NCI-H774 (cell line): ENCODE data around the gene MYL2.

Experiments used
- DNase-seq: peaks from one replicate; lab custom pipeline; 2025; lab: John Stamatoyannopoulos, UW

MYL2 gene

DNA sequence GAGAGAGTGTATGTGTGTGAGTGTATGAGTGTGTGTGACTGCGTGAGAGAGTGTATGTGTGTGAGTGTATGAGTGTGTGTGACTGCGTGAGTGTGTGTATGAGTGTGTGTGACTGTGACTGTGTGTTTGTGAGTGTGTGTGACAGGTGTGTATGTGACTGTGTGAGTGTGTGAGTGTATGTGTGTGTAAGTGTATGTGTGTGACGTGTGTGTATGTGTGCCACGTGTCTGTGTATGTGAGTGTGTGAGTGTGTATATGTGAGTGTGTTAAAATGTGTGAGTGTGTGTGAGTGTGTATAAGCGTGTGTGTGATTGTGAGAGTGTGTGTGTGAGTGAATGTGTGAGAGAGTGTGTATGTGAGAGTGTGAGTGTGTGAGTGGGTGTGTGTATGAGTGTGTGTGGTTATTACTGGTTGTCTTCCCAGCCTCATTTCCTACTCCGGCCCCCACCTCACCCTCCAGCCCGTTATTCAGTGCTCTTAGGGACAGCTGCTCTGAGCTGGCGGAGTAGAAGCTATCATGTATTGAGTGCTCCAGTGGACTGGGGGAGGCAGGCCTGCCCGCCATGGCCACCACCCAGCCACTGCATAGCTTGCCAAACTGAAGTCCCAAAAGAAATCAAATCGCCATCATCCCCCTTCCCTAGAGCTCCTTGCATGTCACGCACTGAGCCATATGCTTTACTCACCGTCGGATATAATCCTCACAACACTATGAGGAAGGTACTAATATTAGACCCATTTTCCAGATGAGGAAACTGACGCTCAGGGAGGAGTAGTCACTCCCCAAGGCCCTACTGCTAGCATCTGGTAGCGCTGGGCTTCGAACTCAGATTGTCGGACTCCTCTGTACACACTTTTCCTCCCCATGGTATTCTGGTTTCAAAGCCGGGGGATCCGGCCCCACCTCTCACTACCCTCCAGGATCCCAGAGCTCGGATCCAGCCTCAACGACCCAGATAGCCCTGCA, 10.3 kb upstream of the MYL2 start:
- no peak for DNase-seq

DNA sequence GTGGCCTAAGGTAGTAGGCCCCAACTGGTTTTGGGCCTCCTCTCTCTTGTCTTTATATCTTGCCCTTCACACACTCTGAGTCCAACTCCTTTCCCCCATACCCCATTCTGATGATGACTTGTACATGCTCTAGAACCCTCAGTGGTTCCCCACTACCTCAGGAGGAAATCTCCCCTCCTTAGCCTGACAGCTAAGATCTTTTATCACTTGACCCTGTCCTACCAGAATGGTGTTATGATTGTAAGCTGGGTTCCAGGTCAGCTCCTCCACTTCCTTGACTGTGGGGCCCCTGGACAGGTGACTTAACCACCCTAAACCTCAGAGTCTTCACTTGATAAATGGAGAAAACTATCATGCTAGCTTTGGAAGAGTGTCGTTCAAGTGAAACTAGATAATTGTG, 9.4 kb upstream of the MYL2 start:
- no peak for DNase-seq

DNA sequence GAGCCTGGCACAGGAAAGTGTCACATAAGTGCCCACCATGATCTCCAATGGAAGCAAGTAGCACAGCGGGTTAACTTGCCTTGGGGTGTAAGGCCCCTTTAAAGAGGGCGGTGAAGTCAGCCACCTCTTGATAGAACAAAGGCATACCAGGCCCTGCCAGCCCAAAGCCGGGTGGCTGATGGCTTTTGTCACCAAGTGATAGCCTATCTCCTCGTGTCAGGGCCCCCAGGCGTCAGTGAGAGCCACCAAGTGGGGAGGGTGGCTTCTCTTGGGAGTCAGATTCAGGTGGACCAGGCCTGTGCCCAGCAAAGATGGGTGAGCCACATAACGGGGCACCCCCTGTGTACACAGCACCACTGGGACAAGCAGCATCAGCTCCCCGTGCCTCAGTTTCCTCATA, 8.3 kb upstream of the MYL2 start:
- DNase-seq = no peak

DNA sequence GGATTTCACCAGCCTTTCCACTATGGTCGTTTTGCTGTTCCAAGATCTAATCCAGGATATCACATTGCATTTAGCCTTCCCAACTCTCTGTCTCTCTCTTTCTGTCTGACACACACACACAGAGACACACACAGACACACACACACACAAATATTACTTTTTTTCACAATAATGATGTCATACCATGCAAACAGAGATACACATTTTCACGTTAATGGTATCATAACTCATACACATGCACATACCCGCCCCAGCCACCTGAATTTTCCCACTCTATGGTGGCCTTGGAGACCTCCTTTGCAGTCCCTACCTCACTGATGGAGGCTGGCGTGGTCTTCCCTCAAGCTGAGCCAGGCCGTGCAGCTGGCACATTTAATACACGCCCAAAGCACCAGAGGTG, 7.2 kb upstream of the MYL2 start:
- no peak for DNase-seq

DNA sequence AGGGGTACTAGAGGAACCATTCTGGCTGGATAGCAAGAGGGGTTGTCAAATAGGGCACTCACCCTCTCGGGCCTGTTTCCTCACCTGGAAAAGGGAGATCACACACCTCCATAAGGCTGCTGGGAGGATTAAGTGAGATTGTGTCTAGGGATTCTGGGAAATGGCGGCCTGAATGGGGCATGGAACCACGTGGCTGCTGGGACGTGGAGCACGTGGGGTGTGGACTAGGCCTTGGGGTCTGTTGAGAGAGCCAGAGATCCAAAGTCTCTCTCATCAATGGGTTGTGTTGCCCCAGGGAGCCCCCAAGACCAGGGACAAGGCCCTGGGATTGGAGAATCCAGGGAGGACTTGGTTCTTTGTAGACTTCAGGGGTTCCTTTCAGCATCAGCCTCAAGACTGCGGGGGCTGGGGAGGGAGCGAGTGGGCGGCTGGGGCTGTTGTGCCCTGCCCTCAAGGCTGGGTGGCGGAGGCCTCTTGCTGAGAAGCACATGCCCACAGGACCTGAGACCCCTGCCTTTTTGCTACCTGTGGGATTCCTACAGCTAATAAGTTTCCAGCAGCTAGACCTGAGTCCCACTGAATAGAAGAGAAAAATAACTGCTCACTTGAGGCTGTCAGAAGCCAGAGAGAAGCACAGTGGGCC, 3.4 kb upstream of the MYL2 start:
- no peak for DNase-seq

DNA sequence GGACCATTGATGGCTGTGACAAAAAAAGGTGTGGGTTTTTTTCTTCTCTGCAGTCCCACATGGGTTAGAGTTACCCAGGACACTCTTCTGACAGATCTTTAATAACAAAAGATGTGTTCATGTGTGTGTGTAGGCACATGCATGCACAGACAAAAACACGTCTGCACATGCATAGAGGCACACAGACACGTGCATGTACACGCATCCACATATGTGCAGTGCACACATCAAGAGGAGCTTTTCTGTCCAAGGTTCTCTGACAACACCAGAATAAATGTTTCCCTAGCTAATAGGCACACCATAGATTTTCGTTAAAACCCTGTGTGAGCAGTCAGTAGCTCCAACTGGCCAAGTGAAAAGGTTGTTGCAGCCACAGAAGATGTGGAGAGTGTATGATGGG, 2.8 kb upstream of the MYL2 start:
- no peak for DNase-seq

DNA sequence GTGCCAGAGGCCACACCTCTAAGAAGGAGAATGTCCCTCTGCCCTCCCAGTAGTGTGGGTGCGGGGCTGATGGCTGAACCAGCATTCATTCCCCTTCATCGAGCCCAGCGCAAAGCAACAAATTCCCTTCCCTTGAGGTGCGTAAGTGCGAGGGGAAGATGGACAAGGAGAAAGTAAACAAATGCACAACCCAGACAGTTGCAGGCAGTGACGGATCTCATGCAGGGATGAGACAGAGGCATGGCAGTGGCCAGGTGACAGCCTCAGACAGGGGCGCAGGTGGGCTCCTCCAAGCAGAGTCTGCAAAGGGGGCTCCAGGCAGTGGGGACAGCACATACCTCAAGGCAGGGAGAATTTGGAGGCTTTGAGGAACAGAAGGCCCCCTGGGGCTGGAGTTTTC, 2.3 kb upstream of the MYL2 start:
- DNase-seq = no peak

DNA sequence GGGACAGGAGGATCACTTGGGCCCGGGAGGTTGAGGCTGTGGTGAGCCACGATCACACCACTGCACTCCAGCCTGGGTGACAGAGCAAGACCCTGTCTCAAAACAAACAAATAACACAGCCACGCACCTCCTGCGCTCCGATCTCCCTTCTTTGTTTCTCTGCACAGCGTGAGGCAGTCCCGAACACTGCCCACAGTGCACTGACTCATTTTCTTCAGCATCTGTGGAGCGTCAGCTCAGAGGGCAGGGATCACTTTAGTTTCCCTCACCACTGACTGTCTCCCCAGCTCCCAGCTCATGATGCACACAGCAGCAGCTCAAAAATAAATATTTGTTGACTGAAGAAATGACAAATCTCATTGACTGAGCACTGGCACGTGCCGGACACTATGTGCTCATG, 883 bp upstream of the MYL2 start:
- DNase-seq = no peak

DNA sequence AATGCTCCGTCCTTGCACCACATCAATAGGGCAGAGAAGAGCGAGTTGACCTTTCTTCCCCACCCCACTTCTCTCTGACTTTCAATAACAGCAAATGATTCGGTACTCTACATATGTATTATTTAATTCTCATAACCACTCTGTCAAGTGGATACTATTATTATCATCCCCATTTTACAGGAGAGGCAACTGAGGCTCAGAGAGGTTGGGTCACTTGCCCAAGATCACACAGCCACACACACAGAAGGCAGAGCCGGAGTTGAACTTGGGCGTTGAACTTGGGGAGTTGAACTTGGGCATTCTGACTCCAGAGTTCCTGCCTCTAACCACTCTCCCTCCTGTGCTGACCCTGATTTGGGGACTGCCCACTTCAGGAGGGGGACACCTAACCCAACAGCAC, 659 bp downstream of the MYL2 start:
- DNase-seq = no peak

DNA sequence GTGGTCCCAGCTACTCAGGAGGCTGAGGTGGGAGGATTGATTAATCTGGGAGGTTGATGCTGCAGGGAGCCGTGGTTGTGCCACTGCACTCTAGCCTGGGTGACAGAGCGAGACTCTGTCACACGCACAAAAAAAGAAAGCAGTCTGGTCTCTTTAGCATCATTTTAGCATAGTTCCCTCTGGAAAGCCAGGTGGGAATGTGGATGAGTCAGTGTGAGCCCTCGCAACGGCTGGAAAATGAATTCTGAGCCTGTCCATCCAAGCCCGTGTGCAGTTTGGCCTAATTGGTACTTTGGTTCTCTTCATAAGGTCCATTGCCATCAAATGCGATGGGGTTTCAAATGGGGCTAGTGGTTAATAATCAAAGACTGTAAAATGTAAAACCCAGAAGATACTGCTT, 2.4 kb downstream of the MYL2 start:
- no peak for DNase-seq

DNA sequence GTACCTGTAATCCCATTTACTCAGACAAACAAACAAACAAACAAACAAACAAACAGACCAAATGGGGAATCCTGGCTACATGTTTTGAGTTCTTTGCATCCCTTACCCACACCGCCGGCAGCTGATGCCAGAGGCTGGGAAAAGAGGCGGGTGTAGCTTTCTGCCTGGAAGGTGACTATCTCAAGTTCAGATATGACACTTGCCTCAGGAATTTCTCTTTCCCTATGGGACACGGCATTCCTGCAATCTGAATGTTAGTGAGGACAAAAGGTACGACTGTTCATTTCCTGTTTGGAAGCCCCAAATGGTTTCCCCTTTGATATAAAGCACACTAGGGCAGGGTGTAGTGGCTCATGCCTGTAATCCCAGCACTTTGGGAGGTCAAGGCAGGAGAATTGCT, 2.9 kb downstream of the MYL2 start:
- DNase-seq = no peak

DNA sequence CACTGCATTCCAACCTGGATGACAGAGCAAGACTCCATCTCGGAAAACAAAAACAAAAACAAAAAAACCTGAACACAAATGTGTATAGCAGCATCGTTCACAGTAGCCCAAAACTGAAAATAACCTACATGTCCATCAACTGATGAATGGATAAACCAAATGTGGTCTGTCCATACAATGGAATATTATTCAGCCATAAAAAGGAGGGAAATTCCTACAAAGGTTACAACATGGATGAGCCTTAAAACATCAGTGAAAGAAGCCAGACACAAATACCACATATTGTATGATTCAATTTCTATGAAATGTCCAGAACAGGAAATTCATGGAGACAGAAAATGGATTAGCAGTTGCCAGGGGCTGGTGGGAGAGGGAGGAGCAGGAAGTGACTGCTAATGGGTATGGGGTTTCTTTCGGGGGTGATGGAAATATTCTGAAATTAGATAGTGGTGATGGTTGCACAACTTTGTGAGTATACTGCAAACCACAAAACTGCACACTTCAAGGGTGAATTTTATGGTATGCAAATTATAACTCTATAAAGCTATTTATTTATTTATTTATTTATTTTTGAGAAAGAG, 4.0 kb downstream of the MYL2 start:
- no peak for DNase-seq

DNA sequence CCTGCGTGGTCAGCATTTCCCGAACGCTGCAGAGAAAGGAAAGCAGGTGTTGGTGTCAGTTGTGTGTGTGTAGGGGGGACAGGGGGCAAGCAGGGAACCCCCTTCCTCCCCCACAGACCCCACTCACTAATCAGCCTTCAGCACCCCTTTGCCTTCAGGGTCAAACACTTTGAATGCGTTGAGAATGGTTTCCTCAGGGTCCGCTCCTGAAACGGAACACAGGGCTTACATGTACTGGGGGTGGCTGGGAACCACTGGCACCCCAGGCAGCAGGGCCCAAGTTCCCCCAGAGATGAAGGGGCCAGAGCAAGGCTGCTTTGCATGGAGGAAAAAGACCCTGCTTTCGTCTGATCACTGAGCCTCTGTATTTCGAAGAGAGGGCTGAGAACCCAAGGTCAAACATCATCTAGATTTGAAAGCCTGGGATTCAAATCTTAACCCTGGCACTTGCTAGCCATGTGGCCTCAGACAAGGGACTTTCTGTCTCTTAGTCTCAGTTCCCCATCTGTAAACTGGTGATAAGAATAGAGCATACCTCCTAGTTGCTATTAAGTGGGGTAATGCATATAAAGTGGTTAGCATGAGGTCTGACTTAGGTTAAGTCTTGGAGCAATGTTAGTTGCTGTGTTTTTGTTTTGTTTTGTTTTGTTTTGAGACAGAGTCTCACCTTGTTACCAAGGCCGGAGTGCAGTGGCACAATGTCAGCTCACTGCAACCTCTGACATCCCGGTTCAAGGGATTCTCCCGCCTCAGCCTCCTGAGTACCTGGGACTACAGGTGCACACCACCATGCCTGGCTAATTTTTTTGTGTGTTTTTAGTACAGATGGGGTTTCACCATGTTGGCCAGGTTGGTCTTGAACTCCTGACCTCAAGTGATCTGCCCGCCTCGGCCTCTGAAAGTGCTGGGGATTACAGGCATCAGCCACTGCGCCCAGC, 7.0 kb downstream of the MYL2 start:
- DNase-seq = no peak

DNA sequence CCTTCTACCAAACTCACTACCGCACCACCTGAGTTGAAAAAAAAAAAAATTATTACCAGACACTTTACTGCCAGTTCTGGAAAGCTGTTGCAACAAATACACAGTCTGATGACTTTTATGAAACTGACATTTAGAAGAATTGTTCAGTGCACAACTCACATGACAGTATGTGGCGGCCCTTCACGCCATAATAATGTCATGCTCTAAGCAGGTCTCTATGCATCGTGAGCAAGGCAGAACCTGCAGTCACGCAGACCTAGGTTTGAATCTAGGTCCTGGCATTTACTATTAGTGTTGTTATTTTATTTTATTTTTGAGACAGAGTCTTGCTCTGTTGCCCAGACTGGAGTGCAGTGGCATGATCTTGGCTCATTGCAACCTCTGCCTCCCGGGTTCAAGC, 8.1 kb downstream of the MYL2 start:
- DNase-seq = no peak

DNA sequence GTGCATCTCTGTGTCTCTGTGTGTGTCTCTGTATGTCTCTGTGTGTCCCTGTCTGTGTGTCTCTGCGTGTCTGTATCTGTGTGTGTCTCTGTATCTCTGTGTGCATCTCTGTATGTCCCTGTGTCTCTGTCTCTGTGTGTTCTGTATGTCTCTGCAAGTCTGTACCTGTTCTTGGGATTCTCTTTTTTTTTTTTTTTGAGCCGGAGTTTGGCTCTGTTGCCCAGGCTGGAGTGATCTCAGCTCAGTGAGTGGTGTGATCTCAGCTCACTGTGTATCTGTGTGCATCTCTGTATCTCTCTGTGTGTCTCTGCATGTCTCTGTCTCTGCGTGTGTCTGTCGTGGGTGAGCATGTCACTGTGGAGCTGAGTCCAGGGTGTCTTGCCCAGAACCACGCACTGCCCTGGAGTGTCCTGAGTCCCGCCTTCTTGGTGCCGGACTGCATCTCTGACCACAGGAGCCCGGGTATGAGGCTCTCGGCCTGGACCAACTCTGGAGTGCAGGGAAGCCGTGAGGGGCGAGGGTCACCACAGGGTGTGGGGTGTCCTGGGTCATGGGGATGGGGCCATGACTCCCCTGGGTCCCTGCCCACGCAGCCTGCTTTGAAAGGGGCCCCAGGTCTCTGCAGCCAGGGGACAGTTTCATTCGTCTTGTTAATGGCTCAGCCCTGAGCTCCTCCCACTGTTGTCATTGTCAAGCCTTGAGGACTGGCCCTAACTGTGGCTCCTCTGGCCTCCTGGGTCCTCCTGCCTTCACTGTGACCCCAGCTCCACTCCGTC, 11.8 kb downstream of the MYL2 start:
- DNase-seq = no peak

DNA sequence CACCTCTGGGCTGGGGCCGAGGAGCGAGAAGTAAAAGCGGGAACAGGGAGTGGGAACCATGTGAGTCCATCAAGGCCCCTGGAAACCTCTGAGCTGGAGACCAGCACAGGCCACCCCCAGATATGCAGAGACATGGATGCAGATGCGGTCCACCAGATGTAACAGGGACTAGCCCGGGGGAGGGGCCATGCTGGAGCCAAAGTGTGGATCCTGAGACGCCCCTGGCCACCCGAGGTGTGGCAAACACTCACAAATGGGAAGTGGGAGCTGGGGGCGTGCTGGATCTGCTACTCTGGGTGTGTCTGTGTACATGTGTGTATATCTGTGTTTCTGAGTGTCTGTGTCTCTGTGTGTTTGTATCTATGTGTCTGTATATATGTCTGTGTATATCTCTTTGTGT, 12.8 kb downstream of the MYL2 start:
- no peak for DNase-seq

DNA sequence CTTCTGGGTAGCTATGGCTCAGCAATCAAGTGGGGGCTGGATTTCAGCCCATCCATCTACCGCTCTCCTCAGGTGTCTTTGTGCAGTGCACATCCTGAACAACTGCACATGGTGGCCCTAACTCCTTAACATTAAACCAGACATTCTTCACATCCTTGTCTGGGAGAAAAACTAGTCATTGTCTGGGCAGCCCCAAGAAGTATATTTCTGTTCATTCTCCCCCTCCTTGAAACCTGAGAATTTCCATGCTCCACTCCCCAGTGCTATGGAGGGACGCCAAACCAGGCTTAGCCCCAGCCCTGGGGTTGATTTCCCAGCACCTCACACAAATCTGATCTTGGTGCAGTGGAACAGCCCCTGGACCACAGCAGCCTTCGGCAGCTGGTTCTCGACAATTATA, 13.4 kb downstream of the MYL2 start:
- DNase-seq = no peak

DNA sequence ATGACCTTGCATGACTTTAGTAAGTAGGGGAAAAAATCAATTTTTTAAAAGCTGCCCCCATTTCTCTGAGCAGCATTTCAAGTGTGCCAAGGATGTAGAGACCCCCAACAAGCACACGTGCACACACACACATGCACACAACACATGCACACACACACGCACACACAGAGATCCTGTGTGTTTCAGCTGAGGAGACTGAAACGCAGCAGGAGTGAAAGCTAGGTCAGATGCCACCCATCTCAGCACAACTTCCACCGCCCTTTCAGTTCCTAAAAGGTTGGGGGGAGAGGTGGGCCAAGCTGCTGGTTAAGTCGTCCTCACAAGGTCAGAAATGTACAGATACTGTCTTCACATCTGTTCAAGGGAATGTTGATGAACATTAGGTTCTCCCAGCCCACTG, 13.9 kb downstream of the MYL2 start:
- no peak for DNase-seq

DNA sequence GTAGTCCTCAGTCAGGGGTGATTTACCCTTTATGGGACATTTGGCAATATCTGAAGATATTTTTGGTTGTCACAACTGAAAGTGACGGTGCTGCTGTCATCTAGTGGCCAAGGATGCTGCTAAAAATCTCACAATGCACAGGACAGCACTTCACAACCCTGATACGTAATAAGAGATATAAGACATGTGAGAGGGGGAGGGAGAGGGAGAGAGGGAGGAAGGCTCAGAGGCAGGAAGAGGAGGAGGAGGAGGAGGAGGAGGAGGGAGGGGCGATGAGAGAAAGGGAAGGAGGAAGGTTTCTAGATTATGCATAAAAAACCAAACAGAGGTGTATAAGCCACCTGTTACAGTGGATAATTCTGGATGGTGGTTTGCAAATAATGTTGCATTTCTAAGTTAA, 14.3 kb downstream of the MYL2 start:
- no peak for DNase-seq

DNA sequence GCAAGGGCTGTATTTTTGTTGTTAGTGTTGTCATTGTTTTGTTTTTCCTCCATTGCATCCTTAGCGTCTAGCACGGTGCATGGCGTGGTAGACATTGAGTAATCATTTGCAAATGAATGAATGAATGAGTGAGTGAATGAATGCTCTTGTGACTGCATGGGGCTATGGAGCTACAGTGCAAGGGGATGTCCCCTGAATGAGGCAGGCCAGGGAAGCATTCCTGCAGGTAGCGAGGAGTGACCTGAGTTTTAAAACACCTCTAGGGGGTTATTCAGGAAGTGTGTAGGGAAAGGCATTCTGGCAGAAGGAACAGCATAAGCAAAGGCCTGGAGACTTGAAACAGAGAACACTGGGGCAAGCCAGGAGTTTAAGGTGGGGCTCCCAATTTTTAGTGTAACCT, 16.9 kb downstream of the MYL2 start:
- DNase-seq = no peak

DNA sequence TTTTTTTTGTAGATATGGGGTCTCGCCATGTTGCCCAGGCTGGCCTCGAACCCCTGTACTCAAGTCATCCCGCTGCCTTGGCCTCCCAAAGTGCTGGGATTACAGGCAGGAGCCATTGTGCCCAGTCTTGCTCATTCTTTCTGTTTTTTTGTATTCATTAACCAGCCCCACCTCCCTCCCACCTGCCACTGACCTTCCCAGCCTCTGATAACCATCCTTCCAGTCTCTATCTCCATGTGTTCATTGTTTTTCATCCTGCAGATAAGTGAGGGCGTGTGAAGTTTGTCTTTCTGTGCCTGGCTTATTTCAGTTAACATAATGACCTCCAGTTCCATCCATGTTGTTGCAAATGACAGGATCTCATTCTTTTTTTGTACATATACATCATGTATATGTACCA, 19.0 kb downstream of the MYL2 start:
- DNase-seq = no peak
